H9 (cell line): ENCODE results near the gene MAML3. TPM values are rescaled to one million over a fixed set of nuclear protein-coding genes. Genes with fewer than 3 reads are reported as not detected.

Source experiments
- DNase-seq: peaks from one replicate; pipeline ENCODE4 v3.0.0-alpha.2; 2017
- H2AFZ ChIP-seq: one replicate; pipeline ENCODE4 v1.6.1; 2013; ENCODE audit warnings: mild to moderate bottlenecking, low read length, control low read depth, moderate library complexity
- H2AK5ac ChIP-seq: 2 replicates; pipeline ENCODE4 v1.6.1; 2013; ENCODE audit warnings: low read length, control low read depth, mixed read lengths; ENCODE audit not compliant: insufficient read length
- H2BK120ac ChIP-seq: one replicate; pipeline ENCODE4 v1.6.1; 2013; ENCODE audit warnings: low read depth, mild to moderate bottlenecking, low read length, control low read depth, inconsistent platforms; ENCODE audit not compliant: poor library complexity, severe bottlenecking
- H2BK12ac ChIP-seq: 2 replicates; pipeline ENCODE4 v1.6.1; 2013; ENCODE audit warnings: low read length, control low read depth, mixed read lengths, low read depth; ENCODE audit not compliant: insufficient read length
- H2BK15ac ChIP-seq: 2 replicates; pipeline ENCODE4 v1.6.1; 2013; ENCODE audit warnings: low read depth, low read length, control low read depth
- H2BK20ac ChIP-seq: one replicate; pipeline ENCODE4 v1.6.1; 2013; ENCODE audit warnings: low read depth, mild to moderate bottlenecking, low read length, control low read depth, inconsistent platforms; ENCODE audit not compliant: poor library complexity, severe bottlenecking
- H2BK5ac ChIP-seq: 2 replicates; pipeline ENCODE4 v1.6.1; 2013; ENCODE audit warnings: low read length, control low read depth, mixed read lengths; ENCODE audit not compliant: insufficient read length
- H3K14ac ChIP-seq: 2 replicates; pipeline ENCODE4 v1.6.1; 2013; ENCODE audit warnings: low read length, control low read depth; ENCODE audit not compliant: insufficient read depth
- H3K18ac ChIP-seq: 2 replicates; pipeline ENCODE4 v1.6.1; 2013; ENCODE audit warnings: low read depth, mild to moderate bottlenecking, mixed read lengths, low read length, control low read depth; ENCODE audit not compliant: insufficient read length
- H3K23ac ChIP-seq: 2 replicates; pipeline ENCODE4 v1.6.1; 2013; ENCODE audit warnings: low read length, control low read depth, mixed read lengths, low read depth; ENCODE audit not compliant: insufficient read length
- H3K23me2 ChIP-seq: 2 replicates; pipeline ENCODE4 v1.6.1; 2013; ENCODE audit warnings: low read depth, mild to moderate bottlenecking, mixed read lengths, low read length, control low read depth; ENCODE audit not compliant: insufficient read length, poor library complexity, severe bottlenecking
- H3K27ac ChIP-seq: 2 replicates; pipeline ENCODE4 v1.5.1; 2013; ENCODE audit warnings: low read length, control low read depth, mixed read lengths, low read depth; ENCODE audit not compliant: insufficient read length
- H3K27me3 ChIP-seq: 2 replicates; pipeline ENCODE4 v1.6.1; 2013; ENCODE audit warnings: low read length, control low read depth, inconsistent platforms; ENCODE audit not compliant: insufficient read depth
- H3K4ac ChIP-seq: 2 replicates; pipeline ENCODE4 v1.6.1; 2013; ENCODE audit warnings: low read depth, mild to moderate bottlenecking, control low read depth, inconsistent platforms, low read length, moderate library complexity
- H3K4me1 ChIP-seq: 2 replicates; pipeline ENCODE4 v1.6.1; 2013; ENCODE audit warnings: low read length, control low read depth, inconsistent platforms; ENCODE audit not compliant: insufficient read depth
- H3K4me2 ChIP-seq: 2 replicates; pipeline ENCODE4 v1.6.1; 2013; ENCODE audit warnings: low read length, control low read depth, mixed read lengths; ENCODE audit not compliant: insufficient read length, insufficient read depth
- H3K56ac ChIP-seq: 2 replicates; pipeline ENCODE4 v1.6.1; 2013; ENCODE audit warnings: low read depth, mild to moderate bottlenecking, mixed read lengths, low read length, control low read depth; ENCODE audit not compliant: insufficient read length
- H3K79me1 ChIP-seq: 2 replicates; pipeline ENCODE4 v1.6.1; 2013; ENCODE audit warnings: low read depth, mild to moderate bottlenecking, moderate library complexity, low read length, control low read depth, inconsistent platforms; ENCODE audit not compliant: insufficient read depth, poor library complexity, severe bottlenecking
- H3K79me2 ChIP-seq: 2 replicates; pipeline ENCODE4 v1.6.1; 2013; ENCODE audit warnings: low read length, control low read depth, inconsistent platforms; ENCODE audit not compliant: insufficient read depth
- H3K9ac ChIP-seq: 2 replicates; pipeline ENCODE4 v1.6.1; 2013; ENCODE audit warnings: low read length, control low read depth, mixed read lengths; ENCODE audit not compliant: insufficient read length; ENCODE audit errors: extremely low read depth
- H3K9me3 ChIP-seq: one replicate; pipeline ENCODE4 v1.6.1; 2013; ENCODE audit warnings: low read depth, low read length, inconsistent platforms; ENCODE audit not compliant: control insufficient read depth
- H3T11ph ChIP-seq: one replicate; pipeline ENCODE4 v1.6.1; 2013; ENCODE audit warnings: mild to moderate bottlenecking, low read length, control low read depth, inconsistent platforms
- H4K20me1 ChIP-seq: one replicate; pipeline ENCODE4 v1.6.1; 2013; ENCODE audit not compliant: control insufficient read depth, insufficient read length, insufficient read depth
- H4K5ac ChIP-seq: 2 replicates; pipeline ENCODE4 v1.6.1; 2013; ENCODE audit warnings: low read depth, mild to moderate bottlenecking, mixed read lengths, low read length, control low read depth; ENCODE audit not compliant: insufficient read length
- H4K8ac ChIP-seq: replicated peaks from 2 replicates; pipeline ENCODE4 v1.6.1; 2013; ENCODE audit warnings: low read length, control low read depth, mixed read lengths, low read depth; ENCODE audit not compliant: insufficient read length
- H4K91ac ChIP-seq: 2 replicates; pipeline ENCODE4 v1.6.1; 2013; ENCODE audit warnings: low read depth, mild to moderate bottlenecking, moderate library complexity, mixed read lengths, low read length, control low read depth; ENCODE audit not compliant: insufficient read length
- H3K27ac Mint-ChIP-seq, 3 experiments: 2 replicates in 2 of 3; 3 replicates in 1 of 3; pipeline ENCODE4 v1.8.0; 2020 to 2021; ENCODE audit warnings: mixed read lengths in 3 of 3, mild to moderate bottlenecking in 1 of 3, moderate library complexity in 1 of 3
- H3K27me3 Mint-ChIP-seq: 2 replicates; pipeline ENCODE4 v1.8.0; 2021; ENCODE audit warnings: low read depth, mild to moderate bottlenecking, moderate library complexity, mixed read lengths
- H3K36me3 Mint-ChIP-seq, 3 experiments: 2 replicates in 2 of 3; 3 replicates in 1 of 3; pipeline ENCODE4 v1.8.0; 2020 to 2021; ENCODE audit warnings: low read depth in 3 of 3, mixed read lengths in 3 of 3; ENCODE audit not compliant: insufficient read depth in 1 of 3
- H3K4me1 Mint-ChIP-seq, 2 experiments: 2 replicates each; pipeline ENCODE4 v1.8.0; 2020; ENCODE audit warnings: mixed read lengths in 2 of 2
- H3K4me3 Mint-ChIP-seq, 2 experiments: 2 replicates in 1 of 2; 3 replicates in 1 of 2; pipeline ENCODE4 v1.8.0; 2020 to 2021; ENCODE audit warnings: mild to moderate bottlenecking in 2 of 2, mixed read lengths in 2 of 2, moderate library complexity in 1 of 2
- H3K9me3 Mint-ChIP-seq, 2 experiments: 2 replicates in 1 of 2; 3 replicates in 1 of 2; pipeline ENCODE4 v1.8.0; 2020; ENCODE audit warnings: mild to moderate bottlenecking in 2 of 2, mixed read lengths in 2 of 2, moderate library complexity in 1 of 2
- CTCF ChIP-seq: fragments of 200-600 bp; sonication (generic); conservative IDR thresholded peaks from 3 replicates; pipeline ENCODE4 v1.8.0; 2021; ENCODE audit warnings: antibody characterized with exemption, mild to moderate bottlenecking
- WGBS: extraction: QIAGEN DNeasy Blood & Tissue Kit; methylation state at CpG from one replicate; pipeline ENCODE4 v1.1.7; 2013; ENCODE audit warnings: missing lambda C conversion rate, low lambda C conversion rate, mixed read lengths; ENCODE audit not compliant: insufficient read length; ENCODE audit errors: extremely low coverage; 5-methylcytosine and 5-hydroxymethylcytosine counted together
- total RNA-seq: library from RNA; stranded (reverse); gene quantifications from 2 replicates; pipeline ENCODE4 v1.2.1, GENCODE V29; 2021

The MAML3 gene
- total RNA-seq, 1 experiment from 2014 or later: 3.9 TPM

GRCh38 chr4:139833151-139833910 is 320.7 kb downstream of the MAML3 start:
- Histone ChIP-seq H3K79me2 (no peaks in the 10 kb centered on the region), H3K4me2 (no peak overlapping the region), H3K4me1 (peaks cover 16% of the 10 kb centered on the region), H3T11ph (no peak overlapping the region), H3K27me3 (no peaks in the 10 kb centered on the region), H2BK120ac (peak overlapping the region; percentile 44), H2AK5ac (no peak overlapping the region), H3K9ac (no peak overlapping the region), H2BK15ac (no peak overlapping the region), H2BK12ac (no peak overlapping the region), H3K23me2 (no peaks in the 10 kb centered on the region), H3K9me3 (no peaks in the 10 kb centered on the region), H3K4ac (no peak overlapping the region), H4K5ac (no peak overlapping the region), H4K91ac (no peak overlapping the region), H3K18ac (no peak overlapping the region), H3K79me1 (no peaks in the 10 kb centered on the region), H3K23ac (no peak overlapping the region), H2BK5ac (no peak overlapping the region), H3K56ac (no peak overlapping the region), H2BK20ac (no peak overlapping the region), H4K20me1 (no peaks in the 10 kb centered on the region), H2AFZ (no peak overlapping the region), H3K27ac (no peak overlapping the region), H4K8ac (no peak overlapping the region), H3K14ac (no peak overlapping the region)
- Mint-ChIP-seq H3K4me3 (peak overlapping the region in 1 of 2 experiments; percentile 7; a peak in 1 of 5 replicates), H3K27me3 (no peaks in the 10 kb centered on the region; the same call in 1 of the 2 replicates), H3K36me3 (peaks cover 0 to 4% (median 0%) of the 10 kb centered on the region in 3 experiments; a peak in 1 of 7 replicates), H3K27ac (no peak overlapping the region; a peak in 1 of 7 replicates), H3K4me1 (peaks cover 34 to 43% of the 10 kb centered on the region in 2 experiments), H3K9me3 (no peaks in the 10 kb centered on the region)
- DNase-seq: peak; percentile 58
- whole genome bisulfite sequencing: no CpG with 5 or more reads among the region's 21 CpGs
- peak; percentile 41; the same call in 1 of the 3 replicates for TF ChIP-seq CTCF
